Mesodermal cell (in vitro differentiated cells): ENCODE data around the gene BSND. TPM values are rescaled to one million over a fixed set of nuclear protein-coding genes. Genes with fewer than 3 reads are reported as not detected.

Experiments used
- H3K27ac ChIP-seq: 2 replicates; pipeline ENCODE4 v1.7.0; 2013; ENCODE audit warnings: mild to moderate bottlenecking, low read depth, low read length, moderate library complexity; ENCODE audit not compliant: severe bottlenecking
- H3K36me3 ChIP-seq: 2 replicates; pipeline ENCODE4 v1.7.1; 2013; ENCODE audit warnings: mild to moderate bottlenecking, low read length, moderate library complexity; ENCODE audit not compliant: control insufficient read depth, insufficient read depth
- H3K4me1 ChIP-seq: one replicate; pipeline ENCODE4 v1.7.1; 2013; ENCODE audit warnings: mild to moderate bottlenecking, low read length; ENCODE audit not compliant: insufficient read depth, control insufficient read depth, poor library complexity, severe bottlenecking
- H3K4me3 ChIP-seq: 2 replicates; pipeline ENCODE4 v1.7.0; 2013; ENCODE audit warnings: low read length, control low read depth, mild to moderate bottlenecking; ENCODE audit not compliant: insufficient read depth, poor library complexity, severe bottlenecking; ENCODE audit errors: extremely low read depth
- H3K9me3 ChIP-seq: 2 replicates; pipeline ENCODE4 v1.7.1; 2013; ENCODE audit warnings: mild to moderate bottlenecking, low read length, moderate library complexity; ENCODE audit not compliant: control insufficient read depth
- WGBS, 2 experiments: methylation state at CpG; one replicate each; pipeline ENCODE4 v1.1.5; 2013; ENCODE audit warnings: missing lambda C conversion rate in 2 of 2; ENCODE audit not compliant: insufficient coverage in 2 of 2; 5-methylcytosine and 5-hydroxymethylcytosine counted together
- polyA plus RNA-seq, 2 experiments: library from polyadenylated mRNA; stranded (reverse); fragments of 50-300 nt; gene quantifications; one replicate each; pipeline ENCODE4 v1.2.3, GENCODE V29; 2013

The BSND gene
- 0.04 TPM for polyA plus RNA-seq (2013, experiment 1 of 2)
- polyA plus RNA-seq (2013, experiment 2 of 2) = not detected

GRCh38 chr1:54998677-54999076 lies at the start of gene BSND:
Gene BSND, plus strand, starts transcription at chr1:54998933. Its CDS starts 254 bp downstream, at chr1:54999187.
- H3K4me1 ChIP-seq = peaks cover 6% of the 10 kb centered on the region
- H3K27ac ChIP-seq = no peak within 1 kb of the TSS
- no peak within 1 kb of the TSS for H3K4me3 ChIP-seq
- H3K9me3 ChIP-seq = no peaks in the 10 kb centered on the region
- 78 to 81% methylated on average over 4 to 5 of the region's 7 CpGs for WGBS, 2 experiments
- H3K36me3 ChIP-seq = no peaks in the 10 kb centered on the region

DNA sequence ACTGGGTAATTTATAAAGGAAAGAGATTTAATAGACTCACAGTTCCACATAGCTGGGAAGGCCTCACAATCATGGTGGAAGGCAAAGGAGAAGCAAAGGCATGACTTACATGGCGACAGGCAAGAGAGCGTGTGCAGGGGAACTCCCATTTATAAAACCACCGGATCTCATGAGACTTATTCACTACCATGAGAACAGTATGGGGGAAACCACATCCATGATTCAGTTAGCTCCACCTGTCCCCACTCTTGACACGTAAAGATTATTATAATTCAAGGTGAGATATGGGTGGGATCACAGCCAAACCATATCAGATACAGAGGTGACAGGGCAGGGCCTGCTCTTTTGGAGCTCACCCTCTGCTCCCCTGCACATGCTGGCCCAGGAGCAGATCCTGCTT lies 49.7 kb upstream of the BSND start:
- Histone ChIP-seq H3K36me3 (no peaks in the 10 kb centered on the region), H3K4me1 (no peaks in the 10 kb centered on the region), H3K27ac (no peak overlapping the region), H3K4me3 (no peak overlapping the region), H3K9me3 (no peaks in the 10 kb centered on the region)
- 95 to 100% methylated on average over 2 to 3 of the region's 4 CpGs for WGBS, 2 experiments

GRCh38 chr1:54950006-54950368 lies 48.7 kb upstream of the BSND start:
- no peaks in the 10 kb centered on the region for H3K4me1 ChIP-seq
- H3K4me3 ChIP-seq = no peak overlapping the region
- no peaks in the 10 kb centered on the region for H3K9me3 ChIP-seq
- H3K36me3 ChIP-seq = no peaks in the 10 kb centered on the region
- H3K27ac ChIP-seq = no peak overlapping the region
- WGBS, 2 experiments = 62 to 64% methylated on average over 5 to 6 of the region's 6 CpGs

- Histone ChIP-seq H3K9me3 (no peaks in the 10 kb centered on the region), H3K27ac (no peak overlapping the region), H3K4me1 (peaks cover 4% of the 10 kb centered on the region), H3K36me3 (no peaks in the 10 kb centered on the region), H3K4me3 (no peak overlapping the region)
- WGBS, 2 experiments = 45% methylated on average over 25 to 26 of the region's 27 CpGs
Measured at GRCh38 chr1:54950369-54951163, 48.2 kb upstream of the BSND start.

DNA sequence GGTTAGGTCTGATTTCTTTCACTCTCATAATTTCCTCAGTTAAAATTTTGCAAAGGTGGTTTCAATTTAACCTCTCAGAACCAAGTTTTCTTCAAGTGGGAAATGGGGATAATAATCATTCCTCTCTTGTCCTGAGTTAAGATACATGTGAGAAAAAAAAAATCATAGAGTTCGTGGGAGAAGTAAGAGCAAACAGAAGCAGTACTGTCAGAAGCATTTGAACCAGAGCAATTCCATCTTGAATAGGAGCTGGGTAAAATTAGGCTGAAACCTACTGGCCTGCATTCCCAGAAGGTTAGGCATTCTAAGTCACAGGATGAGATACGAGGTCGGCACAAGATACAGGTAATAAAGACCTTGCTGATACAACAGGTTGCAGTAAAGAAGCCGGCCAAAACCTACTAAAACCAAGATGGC lies 46.9 kb upstream of the BSND start:
- Histone ChIP-seq H3K4me3 (no peak overlapping the region), H3K27ac (no peak overlapping the region), H3K4me1 (peaks cover 7% of the 10 kb centered on the region), H3K9me3 (no peaks in the 10 kb centered on the region), H3K36me3 (no peaks in the 10 kb centered on the region)
- 96% methylated on average over 3 to 4 of the region's 4 CpGs for WGBS, 2 experiments

DNA sequence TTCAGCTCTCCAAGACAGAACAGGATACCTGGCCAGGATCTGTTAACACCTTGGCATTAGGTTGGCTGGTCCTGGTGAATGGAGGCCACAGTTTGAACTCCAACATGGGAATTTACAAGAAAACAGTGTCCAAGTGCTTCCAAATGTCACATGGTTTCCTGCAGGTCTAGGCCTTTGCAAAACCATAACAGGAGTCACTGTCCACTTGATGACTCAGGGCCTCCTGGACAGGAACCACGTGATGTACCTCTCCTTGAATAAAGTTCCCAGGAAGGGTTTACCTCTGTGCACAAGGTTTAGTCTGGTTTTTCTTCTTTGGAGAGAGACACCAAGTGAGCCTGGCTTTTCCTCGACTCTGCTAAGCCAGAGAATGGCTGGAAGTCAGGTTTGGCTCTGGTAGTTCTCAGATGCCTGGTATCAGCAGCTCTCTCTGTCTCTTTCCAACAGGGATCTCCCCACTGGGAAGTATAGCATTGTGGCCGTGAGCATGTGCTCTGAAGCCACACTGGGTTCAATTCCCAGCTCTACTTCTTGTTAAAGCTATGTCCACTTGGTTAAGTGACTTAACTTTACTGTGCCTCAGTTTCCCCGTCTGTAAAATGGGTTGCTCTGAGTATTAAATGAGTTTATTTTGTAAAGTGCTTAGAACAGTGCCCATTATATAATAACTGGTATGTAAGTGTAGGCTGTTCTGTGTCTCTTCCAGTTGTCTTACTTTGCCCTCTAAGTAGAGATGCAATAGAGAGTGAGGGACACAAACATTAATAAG lies 45.6 kb upstream of the BSND start:
- WGBS, 2 experiments = 93 to 94% methylated on average over 3 of the region's 4 CpGs
- H3K4me1 ChIP-seq = peaks cover 7% of the 10 kb centered on the region
- H3K9me3 ChIP-seq = peaks cover 7% of the 10 kb centered on the region
- H3K36me3 ChIP-seq = no peaks in the 10 kb centered on the region
- H3K27ac ChIP-seq = no peak overlapping the region
- H3K4me3 ChIP-seq = no peak overlapping the region

- H3K4me3 ChIP-seq = no peak overlapping the region
- no peaks in the 10 kb centered on the region for H3K36me3 ChIP-seq
- WGBS, 2 experiments = no CpG with 5 or more reads among the region's 3 CpGs
- H3K27ac ChIP-seq = no peak overlapping the region
- peaks cover 7% of the 10 kb centered on the region for H3K4me1 ChIP-seq
- peaks cover 12% of the 10 kb centered on the region for H3K9me3 ChIP-seq
Measured at GRCh38 chr1:54953846-54954245, 44.9 kb upstream of the BSND start.

DNA sequence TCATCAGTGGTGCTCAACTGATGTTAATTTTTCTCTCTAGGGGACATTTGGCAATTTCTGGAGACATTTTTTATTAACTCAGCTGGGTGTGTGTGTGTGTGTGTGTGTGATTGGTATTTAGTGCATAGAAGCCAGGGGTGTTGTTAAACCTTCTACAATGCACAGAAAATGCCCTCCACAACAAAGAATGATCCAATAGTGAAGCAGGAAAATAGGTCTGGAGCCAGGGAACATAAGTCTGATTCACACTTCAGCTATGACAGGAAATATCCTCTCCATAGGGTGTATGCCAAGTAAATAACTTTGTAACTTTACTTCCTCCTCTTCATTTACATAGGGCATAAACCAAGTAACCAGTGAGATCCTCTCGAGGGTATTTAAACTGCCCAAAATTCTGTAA lies 43.4 kb upstream of the BSND start:
- H3K4me1 ChIP-seq = peaks cover 7% of the 10 kb centered on the region
- no peak overlapping the region for H3K4me3 ChIP-seq
- H3K36me3 ChIP-seq = no peaks in the 10 kb centered on the region
- 63 to 67% methylated on average over 1 of the region's 1 CpG for WGBS, 2 experiments
- H3K27ac ChIP-seq = no peak overlapping the region
- H3K9me3 ChIP-seq = peaks cover 21% of the 10 kb centered on the region

DNA sequence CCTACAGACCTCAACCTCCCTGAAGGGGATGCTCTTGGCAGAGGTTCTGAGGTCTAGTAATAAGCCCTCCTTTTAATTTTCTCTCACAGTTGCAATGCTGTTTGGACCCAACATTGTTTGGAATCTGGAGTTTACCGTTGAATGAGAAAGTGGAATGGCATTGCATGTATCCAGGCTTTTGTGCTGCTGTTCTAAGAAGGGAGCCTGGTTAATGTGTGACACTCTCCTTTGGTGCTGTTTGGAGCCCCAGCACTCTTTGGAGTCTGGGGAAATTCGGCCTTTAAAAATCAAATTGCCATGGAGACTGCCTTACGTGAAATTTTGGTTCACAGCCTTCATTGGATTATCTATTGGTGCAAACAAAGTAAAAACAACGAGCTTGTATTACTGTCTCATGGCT lies 42.0 kb upstream of the BSND start:
- H3K27ac ChIP-seq = no peak overlapping the region
- no peak overlapping the region for H3K4me3 ChIP-seq
- H3K4me1 ChIP-seq = peaks cover 7% of the 10 kb centered on the region
- H3K9me3 ChIP-seq = peaks cover 21% of the 10 kb centered on the region
- H3K36me3 ChIP-seq = no peaks in the 10 kb centered on the region
- WGBS, 2 experiments = 91 to 96% methylated on average over 3 of the region's 4 CpGs

DNA sequence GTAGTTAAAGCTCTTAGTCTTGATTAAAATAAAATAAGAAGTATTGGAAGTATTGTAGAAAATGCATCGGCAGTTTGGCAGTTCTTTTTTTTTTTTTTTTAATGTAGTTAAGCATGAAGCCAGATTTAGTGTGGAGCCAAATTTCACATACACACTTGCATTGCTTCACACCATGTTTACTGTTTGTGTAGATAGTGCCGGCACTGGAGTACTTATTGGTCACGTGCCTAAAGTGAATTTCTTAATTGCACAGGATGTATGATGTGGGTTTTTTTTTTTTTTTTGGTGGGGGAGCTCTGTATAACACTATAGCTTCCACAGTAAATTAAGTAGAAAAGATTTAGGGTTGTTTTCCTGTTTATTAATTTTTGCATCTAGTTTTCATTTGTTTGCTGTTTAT lies 39.5 kb upstream of the BSND start:
- H3K4me1 ChIP-seq = peaks cover 7% of the 10 kb centered on the region
- H3K9me3 ChIP-seq = peaks cover 21% of the 10 kb centered on the region
- WGBS, 2 experiments = no CpG with 5 or more reads among the region's 3 CpGs
- H3K4me3 ChIP-seq = no peak overlapping the region
- no peak overlapping the region for H3K27ac ChIP-seq
- no peaks in the 10 kb centered on the region for H3K36me3 ChIP-seq
